Limb (tissue), 2 donors: ENCODE measurements around the gene HOXD4.
A peak's percentile ranks its signal among the peaks of the same experiment; 100 is the strongest.

Experiments used
- DNase-seq, 2 donors: peaks; one replicate each; pipeline ENCODE4 v3.0.0-alpha.2; 2016; ENCODE audit errors: extremely low spot score in 2 of 2

Gene HOXD4

GRCh38 chr2:176126929-176127773, 24.2 kb upstream of the HOXD4 start:
- DNase-seq = peak; percentile 75 to 83

- DNase-seq = no peak
Observed at GRCh38 chr2:176127774-176128072, 23.6 kb upstream of the HOXD4 start.

- DNase-seq = peak in 1 of 2 donors; percentile 78
Observed at GRCh38 chr2:176128172-176128981, 23.0 kb upstream of the HOXD4 start.

- DNase-seq = peak; percentile 88 to 89
Observed at GRCh38 chr2:176128982-176129796, 22.2 kb upstream of the HOXD4 start, which contains the start of gene HOXD8. Gene HOXD8 (plus strand): TSS chr2:176129705. CDS start chr2:176130367, 662 bp downstream.

- DNase-seq = no peak
Observed at GRCh38 chr2:176129813-176130146, 21.6 kb upstream of the HOXD4 start.

- peak in 1 of 2 donors; percentile 85 for DNase-seq
Observed at GRCh38 chr2:176130147-176130956, 21.0 kb upstream of the HOXD4 start.

GRCh38 chr2:176130957-176131847, 20.1 kb upstream of the HOXD4 start:
- peak in 1 of 2 donors; percentile 36 for DNase-seq

GRCh38 chr2:176131848-176132158, 19.5 kb upstream of the HOXD4 start:
- DNase-seq = no peak

GRCh38 chr2:176132205-176133171, 18.9 kb upstream of the HOXD4 start:
- DNase-seq = peak in 1 of 2 donors; percentile 56

- DNase-seq = peak in 1 of 2 donors; percentile 55
Observed at GRCh38 chr2:176133389-176133788, 18.0 kb upstream of the HOXD4 start.

- DNase-seq = peak in 1 of 2 donors; percentile 41
Observed at GRCh38 chr2:176134035-176134434, 17.3 kb upstream of the HOXD4 start.

- peak in 1 of 2 donors; percentile 39 for DNase-seq
Observed at GRCh38 chr2:176135035-176135440, 16.3 kb upstream of the HOXD4 start.

- peak; percentile 66 to 84 for DNase-seq
Observed at GRCh38 chr2:176136374-176137251, 14.7 kb upstream of the HOXD4 start.

GRCh38 chr2:176137252-176137580, 14.1 kb upstream of the HOXD4 start:
- no peak for DNase-seq

- DNase-seq = peak in 1 of 2 donors; percentile 39
Observed at GRCh38 chr2:176137906-176138305, 13.4 kb upstream of the HOXD4 start.

GRCh38 chr2:176138526-176138922, 12.8 kb upstream of the HOXD4 start:
- DNase-seq = peak in 1 of 2 donors; percentile 57

- peak in 1 of 2 donors; percentile 70 for DNase-seq
Observed at GRCh38 chr2:176138923-176139660, 12.3 kb upstream of the HOXD4 start.
